Superior temporal gyrus (tissue), 1 donor: ENCODE measurements around the gene C22orf23.
A peak's percentile ranks its signal among the peaks of the same experiment; 100 is the strongest.
"Not testable (repeated sequence)": the region's sequence is repeated elsewhere in the genome, so short reads cannot be mapped to it uniquely, and the experiment has no call there.

Experiments
- DNase-seq: peaks from one replicate; pipeline ENCODE4 v3.0.0-alpha.2; 2016; ENCODE audit errors: extremely low spot score

C22orf23 gene

GRCh38 chr22:37982151-37982785 is 28.9 kb upstream of the C22orf23 start:
- no peak for DNase-seq

- no peak for DNase-seq
These were observed 28.0 kb upstream of the C22orf23 start for GRCh38 chr22:37981282-37982011.

- DNase-seq, result no peak
These were observed 26.4 kb upstream of the C22orf23 start for GRCh38 chr22:37979782-37980181.

- no peak for DNase-seq
These were observed 23.1 kb upstream of the C22orf23 start for GRCh38 chr22:37976547-37976946.

- DNase-seq, result not testable (repeated sequence)
These were observed 22.6 kb upstream of the C22orf23 start for GRCh38 chr22:37976022-37976421.

GRCh38 chr22:37975153-37975552 is 21.8 kb upstream of the C22orf23 start:
- DNase-seq, result no peak

GRCh38 chr22:37973271-37974170 is 20.1 kb upstream of the C22orf23 start:
- peak; percentile 8 for DNase-seq

- DNase-seq, result peak; percentile 42
These were observed 19.1 kb upstream of the C22orf23 start for GRCh38 chr22:37972527-37972926.

GRCh38 chr22:37971475-37972434 is 18.4 kb upstream of the C22orf23 start:
- DNase-seq, result peak; percentile 18

- peak; percentile 12 for DNase-seq
These were observed 17.5 kb upstream of the C22orf23 start for GRCh38 chr22:37970864-37971263.

- peak; percentile 89 for DNase-seq
These were observed 15.3 kb upstream of the C22orf23 start for GRCh38 chr22:37968452-37969251.

GRCh38 chr22:37967637-37968451 is 14.4 kb upstream of the C22orf23 start:
- peak; percentile 18 for DNase-seq

GRCh38 chr22:37967147-37967546 is 13.7 kb upstream of the C22orf23 start:
- DNase-seq, result peak; percentile 14

GRCh38 chr22:37965940-37966664 is 12.7 kb upstream of the C22orf23 start:
- peak; percentile 8 for DNase-seq

- no peak for DNase-seq
These were observed 7.7 kb upstream of the C22orf23 start for GRCh38 chr22:37961062-37961461.

- DNase-seq, result no peak
These were observed 5.9 kb upstream of the C22orf23 start for GRCh38 chr22:37959231-37959825.

- no peak for DNase-seq
These were observed 3.8 kb upstream of the C22orf23 start for GRCh38 chr22:37957232-37957631.

- DNase-seq, result not testable (repeated sequence)
These were observed 2.5 kb upstream of the C22orf23 start for GRCh38 chr22:37955825-37956397.
